WTC11 (cell line): ENCODE measurements around the gene NR1H2. TPM values are rescaled to one million over a fixed set of nuclear protein-coding genes. Genes with fewer than 3 reads are reported as not detected.

Experiments
- ATAC-seq: fragments of 200-7000 bp; cut with Tn5 transposase; 2 replicates; pipeline ENCODE4 v1.10.0; 2021; ENCODE audit warnings: mild to moderate bottlenecking, moderate library complexity
- CTCF ChIA-PET: fragments of 300-600 bp; sonication (Branson Sonifier 250); formaldehyde crosslinking; loops from one replicate; lab custom pipeline; 2021; ENCODE audit warnings: antibody characterized with exemption; lab: Charles Lee
- POLR2A ChIA-PET: fragments of 350-600 bp; sonication (Branson Sonifier 250); formaldehyde crosslinking; loops from one replicate; lab custom pipeline; 2021; ENCODE audit warnings: antibody characterized with exemption; lab: Charles Lee
- DNase-seq: peaks from one replicate; pipeline ENCODE4 v3.0.0; 2021; ENCODE audit warnings: low spot score
- H3K27ac Mint-ChIP-seq: 2 replicates; pipeline ENCODE4 v1.8.0; 2021; ENCODE audit warnings: mixed read lengths
- H3K27me3 Mint-ChIP-seq: 2 replicates; pipeline ENCODE4 v1.8.0; 2021; ENCODE audit warnings: low read depth, mild to moderate bottlenecking, moderate library complexity, mixed read lengths
- H3K36me3 Mint-ChIP-seq: 2 replicates; pipeline ENCODE4 v1.8.0; 2021; ENCODE audit warnings: mixed read lengths
- H3K4me1 Mint-ChIP-seq: 2 replicates; pipeline ENCODE4 v1.8.0; 2022; ENCODE audit warnings: mixed read lengths
- H3K4me3 Mint-ChIP-seq: 2 replicates; pipeline ENCODE4 v1.8.0; 2021; ENCODE audit warnings: mild to moderate bottlenecking, moderate library complexity, mixed read lengths
- H3K9me3 Mint-ChIP-seq: 2 replicates; pipeline ENCODE4 v1.8.0; 2021; ENCODE audit warnings: mixed read lengths
- FOXK1 ChIP-seq: sonication (generic); formaldehyde crosslinking; IDR thresholded peaks from 2 replicates; pipeline ENCODE4 v1.8.0; 2022; ENCODE audit warnings: mild to moderate bottlenecking, moderate library complexity, missing genetic modification reagents
- FOXP1 ChIP-seq: sonication (generic); formaldehyde crosslinking; IDR thresholded peaks from 2 replicates; pipeline ENCODE4 v1.8.0; 2022; ENCODE audit warnings: missing genetic modification reagents, mild to moderate bottlenecking, moderate library complexity, borderline replicate concordance
- GABPB1 ChIP-seq: sonication (generic); formaldehyde crosslinking; IDR thresholded peaks from 2 replicates; pipeline ENCODE4 v1.8.1; 2023; ENCODE audit warnings: mild to moderate bottlenecking, missing genetic modification reagents
- HMGA2 ChIP-seq: fragments of 250-450 bp; sonication (Bioruptor Pico); IDR thresholded peaks from 2 replicates; pipeline ENCODE4 v1.4.0; 2021; ENCODE audit warnings: mild to moderate bottlenecking, moderate library complexity
- NFE2L1 ChIP-seq: sonication (generic); formaldehyde crosslinking; IDR thresholded peaks from 2 replicates; pipeline ENCODE4 v1.8.1; 2023; ENCODE audit warnings: missing genetic modification reagents
- NR1H2 ChIP-seq: sonication (generic); formaldehyde crosslinking; IDR thresholded peaks from 2 replicates; pipeline ENCODE4 v1.9.0; 2021; ENCODE audit warnings: mild to moderate bottlenecking, moderate library complexity, missing genetic modification reagents
- RORB ChIP-seq: fragments of 250-450 bp; sonication (Bioruptor Pico); IDR thresholded peaks from 2 replicates; pipeline ENCODE4 v1.9.0; 2021; ENCODE audit warnings: mild to moderate bottlenecking
- SP1 ChIP-seq: sonication (generic); formaldehyde crosslinking; conservative IDR thresholded peaks from 2 replicates; pipeline ENCODE4 v1.8.1; 2022; ENCODE audit warnings: missing genetic modification reagents
- TEAD4 ChIP-seq: sonication (generic); formaldehyde crosslinking; IDR thresholded peaks from 2 replicates; pipeline ENCODE4 v1.8.0; 2022; ENCODE audit warnings: mild to moderate bottlenecking, missing genetic modification reagents
- TP53 ChIP-seq: sonication (generic); formaldehyde crosslinking; IDR thresholded peaks from 2 replicates; pipeline ENCODE4 v1.8.1; 2023; ENCODE audit warnings: mild to moderate bottlenecking, missing genetic modification reagents
- ZNF219 ChIP-seq: sonication (generic); formaldehyde crosslinking; IDR thresholded peaks from 2 replicates; pipeline ENCODE4 v1.8.0; 2023; ENCODE audit warnings: missing genetic modification reagents, mild to moderate bottlenecking, borderline replicate concordance
- ZNF263 ChIP-seq: sonication (generic); formaldehyde crosslinking; IDR thresholded peaks from 2 replicates; pipeline ENCODE4 v1.8.1; 2022; ENCODE audit warnings: low read depth, mild to moderate bottlenecking, moderate library complexity, missing genetic modification reagents
- ZNF423 ChIP-seq: fragments of 250-450 bp; sonication (Bioruptor Pico); IDR thresholded peaks from 2 replicates; pipeline ENCODE4 v2.1.2; 2022; ENCODE audit warnings: mild to moderate bottlenecking, moderate library complexity
- total RNA-seq: library from RNA; stranded (reverse); gene quantifications from 3 replicates; pipeline ENCODE4 v1.2.3, GENCODE V29; 2021
- TF ChIP-seq, protein P1 (sequence below): sonication (generic); formaldehyde crosslinking; IDR thresholded peaks from 2 replicates; pipeline ENCODE4 v1.8.1; 2022; ENCODE audit warnings: mild to moderate bottlenecking, missing genetic modification reagents, moderate library complexity, borderline replicate concordance
- TF ChIP-seq, protein P2 (sequence below): fragments of 250-450 bp; sonication (Bioruptor Pico); conservative IDR thresholded peaks from 2 replicates; pipeline ENCODE4 v1.9.0; 2021; ENCODE audit warnings: mild to moderate bottlenecking
- TF ChIP-seq, protein P3 (sequence below): sonication (generic); formaldehyde crosslinking; IDR thresholded peaks from 2 replicates; pipeline ENCODE4 v1.8.1; 2022; ENCODE audit warnings: low read depth, mild to moderate bottlenecking, moderate library complexity, missing genetic modification reagents, borderline replicate concordance
- TF ChIP-seq, protein P4 (sequence below): sonication (generic); formaldehyde crosslinking; IDR thresholded peaks from 2 replicates; pipeline ENCODE4 v1.8.1; 2023; ENCODE audit warnings: mild to moderate bottlenecking, missing genetic modification reagents
- TF ChIP-seq, protein P5 (sequence below): fragments of 250-450 bp; sonication (Bioruptor Pico); IDR thresholded peaks from 2 replicates; pipeline ENCODE4 v1.9.0; 2021; ENCODE audit warnings: mild to moderate bottlenecking

NR1H2 gene
- total RNA-seq, 1 experiment from 2014 or later, result 45.8 TPM

DNA sequence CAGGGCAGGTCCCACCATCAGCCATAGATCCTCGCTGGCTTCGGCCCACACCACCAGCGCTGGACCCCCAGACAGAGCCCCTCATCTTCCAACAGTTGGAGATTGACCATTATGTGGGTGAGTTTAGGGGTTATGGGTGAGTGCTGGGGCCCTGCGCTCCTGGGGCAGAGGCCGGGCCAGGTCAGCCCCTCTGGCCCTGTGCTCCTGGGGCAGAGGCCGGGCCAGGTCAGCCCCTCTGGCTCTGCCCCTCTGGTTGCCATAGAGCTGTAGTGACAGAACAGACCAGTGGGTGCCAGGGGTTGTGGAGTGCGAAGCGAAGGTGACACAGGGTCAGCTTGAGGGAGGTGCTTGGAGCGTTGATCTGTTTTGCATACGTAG, 23.1 kb downstream of the NR1H2 start (continued):
- TF ChIP-seq NR1H2, result no peak
- TF ChIP-seq, all 79 proteins: peak for 0

DNA sequence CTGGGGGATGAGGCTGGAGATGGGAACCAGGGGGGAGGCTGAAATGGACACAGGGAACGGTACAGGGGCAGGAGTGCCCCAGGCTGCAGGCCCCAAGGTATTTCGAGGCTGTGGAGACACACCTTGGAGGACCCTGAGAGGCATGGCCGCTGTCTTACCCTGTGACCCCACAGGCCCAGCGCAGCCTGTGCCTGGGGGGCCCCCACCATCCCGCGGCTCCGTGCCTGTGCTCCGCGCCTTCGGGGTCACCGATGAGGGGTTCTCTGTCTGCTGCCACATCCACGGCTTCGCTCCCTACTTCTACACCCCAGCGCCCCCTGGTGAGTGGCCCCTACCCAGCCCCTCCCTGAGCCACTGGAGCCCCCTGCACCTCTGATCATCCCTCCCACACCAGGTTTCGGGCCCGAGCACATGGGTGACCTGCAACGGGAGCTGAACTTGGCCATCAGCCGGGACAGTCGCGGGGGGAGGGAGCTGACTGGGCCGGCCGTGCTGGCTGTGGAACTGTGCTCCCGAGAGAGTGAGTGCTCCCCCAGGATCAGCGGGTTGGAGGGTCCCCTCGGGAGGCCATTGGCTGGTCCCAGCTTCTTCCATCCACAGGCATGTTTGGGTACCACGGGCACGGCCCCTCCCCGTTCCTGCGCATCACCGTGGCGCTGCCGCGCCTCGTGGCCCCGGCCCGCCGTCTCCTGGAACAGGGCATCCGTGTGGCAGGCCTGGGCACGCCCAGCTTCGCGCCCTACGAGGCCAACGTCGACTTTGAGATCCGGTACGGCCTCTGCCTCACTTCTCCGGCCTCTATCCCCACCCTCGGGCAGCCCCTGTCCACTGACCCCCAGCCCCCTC, 25.6 kb downstream of the NR1H2 start:
- Mint-ChIP-seq H3K4me1 (no peaks in the 10 kb centered on the region), H3K27ac (no peak overlapping the region), H3K4me3 (no peak overlapping the region), H3K9me3 (no peaks in the 10 kb centered on the region), H3K27me3 (no peaks in the 10 kb centered on the region), H3K36me3 (peaks cover 35% of the 10 kb centered on the region)
- ChIA-PET POLR2A (no interaction called here), CTCF (interaction anchor here (0.6 to 2.2 kb wide), 3 partner anchors 14 to 154 kb away, joined by 3 to 7 read pairs (median 5); no protein-coding TSS in a partner anchor)
- DNase-seq (no peak), ATAC-seq (no peak)
- TF ChIP-seq GABPB1 (no peak), ZNF263 (CRISPR knock-in tag) (peak; percentile 65; the same call in 1 of the 2 replicates), ZNF423 (CRISPR knock-in tag) (no peak), FOXK1 (CRISPR knock-in tag) (no peak), HMGA2 (CRISPR knock-in tag) (no peak)
- TF ChIP-seq, protein P1, sequence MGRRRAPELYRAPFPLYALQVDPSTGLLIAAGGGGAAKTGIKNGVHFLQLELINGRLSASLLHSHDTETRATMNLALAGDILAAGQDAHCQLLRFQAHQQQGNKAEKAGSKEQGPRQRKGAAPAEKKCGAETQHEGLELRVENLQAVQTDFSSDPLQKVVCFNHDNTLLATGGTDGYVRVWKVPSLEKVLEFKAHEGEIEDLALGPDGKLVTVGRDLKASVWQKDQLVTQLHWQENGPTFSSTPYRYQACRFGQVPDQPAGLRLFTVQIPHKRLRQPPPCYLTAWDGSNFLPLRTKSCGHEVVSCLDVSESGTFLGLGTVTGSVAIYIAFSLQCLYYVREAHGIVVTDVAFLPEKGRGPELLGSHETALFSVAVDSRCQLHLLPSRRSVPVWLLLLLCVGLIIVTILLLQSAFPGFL (CRISPR knock-in tag), result no peak
- TF ChIP-seq, protein P2, sequence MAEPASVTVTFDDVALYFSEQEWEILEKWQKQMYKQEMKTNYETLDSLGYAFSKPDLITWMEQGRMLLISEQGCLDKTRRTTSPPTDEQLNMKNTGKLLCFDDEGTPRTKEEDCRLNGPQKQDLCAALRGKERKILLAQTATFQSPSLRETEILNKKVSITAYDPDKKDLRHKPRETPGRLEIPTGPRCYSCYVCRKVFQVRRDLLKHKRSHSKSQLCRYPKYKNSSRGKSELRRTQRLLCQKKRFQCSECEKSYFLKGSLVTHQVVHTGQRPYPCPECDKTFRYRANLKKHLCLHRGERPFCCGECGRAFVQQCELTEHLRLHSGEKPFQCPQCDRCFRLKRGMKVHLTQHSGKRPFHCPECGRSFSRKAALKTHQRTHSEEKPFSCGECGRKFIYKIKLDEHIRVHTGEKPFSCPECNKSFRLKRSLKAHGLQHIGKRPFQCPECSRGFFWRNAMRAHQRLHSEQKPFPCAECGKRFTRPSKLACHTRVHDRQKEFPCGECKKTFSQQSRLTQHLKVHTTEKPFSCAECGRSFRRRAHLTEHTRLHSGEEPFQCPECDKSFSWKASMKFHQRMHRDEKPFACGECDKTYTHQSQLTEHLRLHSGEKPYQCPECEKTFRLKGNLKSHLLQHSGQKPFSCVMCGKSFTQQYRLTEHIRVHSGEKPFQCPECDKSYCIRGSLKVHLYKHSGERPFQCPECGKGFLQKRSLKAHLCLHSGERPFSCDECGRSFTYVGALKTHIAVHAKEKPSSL, result no peak

DNA sequence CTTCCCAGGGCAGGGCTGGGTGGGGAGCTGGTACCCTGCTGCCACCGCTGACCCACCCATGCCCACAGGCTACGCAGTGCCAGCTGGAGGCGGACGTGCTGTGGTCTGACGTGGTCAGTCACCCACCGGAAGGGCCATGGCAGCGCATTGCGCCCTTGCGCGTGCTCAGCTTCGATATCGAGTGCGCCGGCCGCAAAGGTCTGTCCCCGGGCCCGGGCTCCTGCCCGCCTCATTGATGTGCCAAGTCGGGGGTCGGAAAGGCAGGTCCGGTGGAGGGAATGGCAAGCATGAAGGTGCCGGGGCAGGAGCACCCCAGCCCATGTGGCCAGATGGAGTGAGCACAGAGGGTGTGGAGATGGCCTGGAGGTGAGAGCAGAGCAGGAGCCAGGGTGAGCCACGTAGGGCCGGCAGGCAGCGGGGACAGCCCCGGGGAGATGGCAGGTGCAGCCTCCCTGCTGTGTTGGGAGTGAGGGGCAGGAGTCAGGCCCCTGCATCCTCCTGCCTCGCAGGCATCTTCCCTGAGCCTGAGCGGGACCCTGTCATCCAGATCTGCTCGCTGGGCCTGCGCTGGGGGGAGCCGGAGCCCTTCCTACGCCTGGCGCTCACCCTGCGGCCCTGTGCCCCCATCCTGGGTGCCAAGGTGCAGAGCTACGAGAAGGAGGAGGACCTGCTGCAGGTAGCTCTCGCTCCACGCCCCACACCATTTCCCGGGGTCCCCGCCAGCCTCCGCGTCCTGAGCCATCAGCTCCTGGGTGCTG, 26.5 kb downstream of the NR1H2 start:
- Mint-ChIP-seq H3K4me1 (no peaks in the 10 kb centered on the region), H3K36me3 (peaks cover 37% of the 10 kb centered on the region), H3K4me3 (no peak overlapping the region), H3K9me3 (no peaks in the 10 kb centered on the region), H3K27me3 (no peaks in the 10 kb centered on the region), H3K27ac (no peak overlapping the region)
- ChIA-PET CTCF (interaction anchor here (0.6 to 2.2 kb wide), 3 partner anchors 13 to 153 kb away, joined by 3 to 7 read pairs (median 5); no protein-coding TSS in a partner anchor), POLR2A (interaction anchor here (0.6 kb wide), 1 partner anchor 98 kb away, joined by 3 read pairs; no protein-coding TSS in a partner anchor)
- DNase-seq (no peak), ATAC-seq (no peak)
- TF ChIP-seq SP1 (CRISPR knock-in tag) (no peak), TP53 (CRISPR knock-in tag) (no peak), ZNF219 (no peak), RORB (no peak), TEAD4 (CRISPR knock-in tag) (no peak), NFE2L1 (CRISPR knock-in tag) (no peak), FOXP1 (CRISPR knock-in tag) (no peak)
- TF ChIP-seq, protein P3, sequence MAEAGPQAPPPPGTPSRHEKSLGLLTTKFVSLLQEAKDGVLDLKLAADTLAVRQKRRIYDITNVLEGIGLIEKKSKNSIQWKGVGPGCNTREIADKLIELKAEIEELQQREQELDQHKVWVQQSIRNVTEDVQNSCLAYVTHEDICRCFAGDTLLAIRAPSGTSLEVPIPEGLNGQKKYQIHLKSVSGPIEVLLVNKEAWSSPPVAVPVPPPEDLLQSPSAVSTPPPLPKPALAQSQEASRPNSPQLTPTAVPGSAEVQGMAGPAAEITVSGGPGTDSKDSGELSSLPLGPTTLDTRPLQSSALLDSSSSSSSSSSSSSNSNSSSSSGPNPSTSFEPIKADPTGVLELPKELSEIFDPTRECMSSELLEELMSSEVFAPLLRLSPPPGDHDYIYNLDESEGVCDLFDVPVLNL, result no peak
- TF ChIP-seq, protein P2, result no peak
- TF ChIP-seq, protein P4, sequence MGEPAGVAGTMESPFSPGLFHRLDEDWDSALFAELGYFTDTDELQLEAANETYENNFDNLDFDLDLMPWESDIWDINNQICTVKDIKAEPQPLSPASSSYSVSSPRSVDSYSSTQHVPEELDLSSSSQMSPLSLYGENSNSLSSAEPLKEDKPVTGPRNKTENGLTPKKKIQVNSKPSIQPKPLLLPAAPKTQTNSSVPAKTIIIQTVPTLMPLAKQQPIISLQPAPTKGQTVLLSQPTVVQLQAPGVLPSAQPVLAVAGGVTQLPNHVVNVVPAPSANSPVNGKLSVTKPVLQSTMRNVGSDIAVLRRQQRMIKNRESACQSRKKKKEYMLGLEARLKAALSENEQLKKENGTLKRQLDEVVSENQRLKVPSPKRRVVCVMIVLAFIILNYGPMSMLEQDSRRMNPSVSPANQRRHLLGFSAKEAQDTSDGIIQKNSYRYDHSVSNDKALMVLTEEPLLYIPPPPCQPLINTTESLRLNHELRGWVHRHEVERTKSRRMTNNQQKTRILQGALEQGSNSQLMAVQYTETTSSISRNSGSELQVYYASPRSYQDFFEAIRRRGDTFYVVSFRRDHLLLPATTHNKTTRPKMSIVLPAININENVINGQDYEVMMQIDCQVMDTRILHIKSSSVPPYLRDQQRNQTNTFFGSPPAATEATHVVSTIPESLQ (CRISPR knock-in tag), result no peak
- TF ChIP-seq, protein P5, sequence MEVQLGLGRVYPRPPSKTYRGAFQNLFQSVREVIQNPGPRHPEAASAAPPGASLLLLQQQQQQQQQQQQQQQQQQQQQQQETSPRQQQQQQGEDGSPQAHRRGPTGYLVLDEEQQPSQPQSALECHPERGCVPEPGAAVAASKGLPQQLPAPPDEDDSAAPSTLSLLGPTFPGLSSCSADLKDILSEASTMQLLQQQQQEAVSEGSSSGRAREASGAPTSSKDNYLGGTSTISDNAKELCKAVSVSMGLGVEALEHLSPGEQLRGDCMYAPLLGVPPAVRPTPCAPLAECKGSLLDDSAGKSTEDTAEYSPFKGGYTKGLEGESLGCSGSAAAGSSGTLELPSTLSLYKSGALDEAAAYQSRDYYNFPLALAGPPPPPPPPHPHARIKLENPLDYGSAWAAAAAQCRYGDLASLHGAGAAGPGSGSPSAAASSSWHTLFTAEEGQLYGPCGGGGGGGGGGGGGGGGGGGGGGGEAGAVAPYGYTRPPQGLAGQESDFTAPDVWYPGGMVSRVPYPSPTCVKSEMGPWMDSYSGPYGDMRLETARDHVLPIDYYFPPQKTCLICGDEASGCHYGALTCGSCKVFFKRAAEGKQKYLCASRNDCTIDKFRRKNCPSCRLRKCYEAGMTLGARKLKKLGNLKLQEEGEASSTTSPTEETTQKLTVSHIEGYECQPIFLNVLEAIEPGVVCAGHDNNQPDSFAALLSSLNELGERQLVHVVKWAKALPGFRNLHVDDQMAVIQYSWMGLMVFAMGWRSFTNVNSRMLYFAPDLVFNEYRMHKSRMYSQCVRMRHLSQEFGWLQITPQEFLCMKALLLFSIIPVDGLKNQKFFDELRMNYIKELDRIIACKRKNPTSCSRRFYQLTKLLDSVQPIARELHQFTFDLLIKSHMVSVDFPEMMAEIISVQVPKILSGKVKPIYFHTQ (CRISPR knock-in tag), result no peak
